HCT116 (cell line): Measurements from ENCODE around the gene PLCD1. TPM values are rescaled to one million over a fixed set of nuclear protein-coding genes. Genes with fewer than 3 reads are reported as not detected.

Source experiments
- ATAC-seq: fragments of 200-7000 bp; cut with Tn5 transposase; 2 replicates; pipeline ENCODE4 v1.9.1; 2020; ENCODE audit warnings: mild to moderate bottlenecking, moderate library complexity
- BruUV-seq: library from RNA; stranded (reverse); fragments of 400-500 nt; replicated peaks from 2 replicates; lab custom pipeline; 2021; lab: Mats Ljungman, UMichigan
- CTCF ChIA-PET: fragments of 300-600 bp; sonication (Branson Sonifier 250); formaldehyde crosslinking; loops from one replicate; lab custom pipeline; 2021; ENCODE audit warnings: antibody characterized with exemption; lab: Charles Lee
- POLR2A ChIA-PET: fragments of 300-600, 350-600 bp; sonication (Branson Sonifier 250); formaldehyde crosslinking; loops from one replicate; lab custom pipeline; 2021; ENCODE audit warnings: antibody characterized with exemption; lab: Charles Lee
- RAD21 ChIA-PET, 2 experiments: fragments of 300-600 bp; sonication (Branson Sonifier 250); formaldehyde crosslinking; loops; one replicate each; lab custom pipeline; 2023; ENCODE audit warnings: low total read pairs in 2 of 2; ENCODE audit not compliant: uncharacterized antibody in 2 of 2, unreplicated experiment in 2 of 2, low non-redundant PET in 1 of 2; lab: Charles Lee
- DNase-seq: peaks from one replicate; pipeline ENCODE4 v3.0.0-alpha.2; 2010; ENCODE audit warnings: low read depth, low spot score
- H2AFZ ChIP-seq: fragments of 200-600 bp; shearing (Covaris generic), sonication (generic); 2 replicates; pipeline ENCODE4 v1.6.1; 2017; ENCODE audit warnings: low read depth, mixed run types, mixed read lengths, antibody characterized with exemption, low read length; ENCODE audit not compliant: poor library complexity, severe bottlenecking
- H3K27ac ChIP-seq: 2 replicates; pipeline ENCODE4 v1.5.1; 2012; ENCODE audit warnings: low read depth, low read length
- H3K27me3 ChIP-seq: fragments of 200-600 bp; sonication (generic); 2 replicates; pipeline ENCODE4 v1.6.1; 2016; ENCODE audit warnings: mixed run types, low read length, mixed read lengths; ENCODE audit not compliant: insufficient read depth
- H3K36me3 ChIP-seq, 2 experiments: fragments of 200-500 bp in 1 of 2; fragments of 200-600 bp in 1 of 2; sonication (Bioruptor generic) in 1 of 2; sonication (generic) in 1 of 2; 2 replicates each; pipeline versions ENCODE4 v1.5.1 to v1.6.1; 2014 to 2016; ENCODE audit warnings: low read length in 2 of 2, inconsistent platforms in 1 of 2, mixed read lengths in 1 of 2, mixed run types in 1 of 2; ENCODE audit not compliant: insufficient read depth in 2 of 2, control insufficient read depth in 1 of 2
- H3K4me1 ChIP-seq, 2 experiments: fragments of 200-600 bp in 1 of 2; sonication (generic) in 1 of 2; 2 replicates each; pipeline versions ENCODE4 v1.5.1 to v1.6.1; 2012 to 2017; ENCODE audit warnings: low read length in 2 of 2, inconsistent platforms in 1 of 2, mild to moderate bottlenecking in 1 of 2, mixed read lengths in 1 of 2, mixed run types in 1 of 2, moderate library complexity in 1 of 2; ENCODE audit not compliant: insufficient read depth in 2 of 2, control insufficient read depth in 1 of 2
- H3K4me2 ChIP-seq: fragments of 200-600 bp; sonication (generic); 2 replicates; pipeline ENCODE4 v1.6.1; 2017; ENCODE audit warnings: mixed run types, low read length, mixed read lengths
- H3K4me3 ChIP-seq, 2 experiments: fragments of 200-600 bp in 1 of 2; sonication (generic) in 1 of 2; replicated peaks in 1 of 2; 2 replicates each; pipeline ENCODE4 v1.5.1; 2011 to 2016; ENCODE audit warnings: low read length in 2 of 2, control low read depth in 1 of 2, low read depth in 1 of 2, mild to moderate bottlenecking in 1 of 2, mixed read lengths in 1 of 2, mixed run types in 1 of 2
- H3K79me2 ChIP-seq: fragments of 200-600 bp; sonication (generic); 2 replicates; pipeline ENCODE4 v1.6.1; 2017; ENCODE audit warnings: mild to moderate bottlenecking, mixed run types, low read length, moderate library complexity, mixed read lengths; ENCODE audit not compliant: insufficient read depth
- H3K9ac ChIP-seq: fragments of 200-600 bp; sonication (generic); 2 replicates; pipeline ENCODE4 v1.6.1; 2016; ENCODE audit warnings: low read length, mixed read lengths
- H3K9me2 ChIP-seq: fragments of 200-600 bp; sonication (generic), shearing (Covaris generic); 2 replicates; pipeline ENCODE4 v1.6.1; 2017; ENCODE audit warnings: mixed run types, mild to moderate bottlenecking, moderate library complexity; ENCODE audit not compliant: insufficient read depth
- H3K9me3 ChIP-seq, 2 experiments: fragments of 200-500 bp in 1 of 2; fragments of 200-600 bp in 1 of 2; sonication (Bioruptor generic) in 1 of 2; sonication (generic) in 1 of 2; 2 replicates each; pipeline ENCODE4 v1.6.1; 2014 to 2017; ENCODE audit warnings: low read length in 2 of 2, mixed read lengths in 2 of 2, inconsistent platforms in 1 of 2, low read depth in 1 of 2, mild to moderate bottlenecking in 1 of 2, mixed run types in 1 of 2, moderate library complexity in 1 of 2; ENCODE audit not compliant: control insufficient read depth in 1 of 2, insufficient read depth in 1 of 2
- H4K20me1 ChIP-seq: fragments of 200-600 bp; sonication (generic), shearing (Covaris generic); 2 replicates; pipeline ENCODE4 v1.6.1; 2017; ENCODE audit warnings: mixed run types, mild to moderate bottlenecking, moderate library complexity; ENCODE audit not compliant: insufficient read depth
- CBX3 ChIP-seq: IDR thresholded peaks from 2 replicates; pipeline ENCODE4 v1.6.1; 2012; ENCODE audit warnings: low read depth
- CEBPB ChIP-seq: IDR thresholded peaks from 2 replicates; pipeline ENCODE4 v1.6.1; 2012; ENCODE audit warnings: low read depth
- ELF1 ChIP-seq: IDR thresholded peaks from 2 replicates; pipeline ENCODE4 v1.6.1; 2012; ENCODE audit warnings: low read depth, borderline replicate concordance
- EZH2 ChIP-seq: fragments of 200-600 bp; sonication (generic); IDR thresholded peaks from 2 replicates; pipeline ENCODE4 v1.6.1; 2017; ENCODE audit warnings: antibody characterized with exemption, mixed run types
- EZH2phosphoT487 ChIP-seq: fragments of 200-600 bp; IDR thresholded peaks from 2 replicates; pipeline ENCODE4 v1.6.1; 2018; ENCODE audit warnings: antibody characterized with exemption, borderline replicate concordance
- FOSL1 ChIP-seq: IDR thresholded peaks from 2 replicates; pipeline ENCODE4 v1.6.1; 2012; ENCODE audit warnings: low read depth
- POLR2AphosphoS5 ChIP-seq: IDR thresholded peaks from 2 replicates; pipeline ENCODE4 v1.6.1; 2011; ENCODE audit warnings: mild to moderate bottlenecking, low read depth, low read length, moderate library complexity
- RAD21 ChIP-seq: IDR thresholded peaks from 2 replicates; pipeline ENCODE4 v1.6.1; 2012; ENCODE audit warnings: low read depth, mild to moderate bottlenecking
- SIN3A ChIP-seq: IDR thresholded peaks from 2 replicates; pipeline ENCODE4 v1.6.1; 2012; ENCODE audit warnings: low read depth
- SP1 ChIP-seq: IDR thresholded peaks from 2 replicates; pipeline ENCODE4 v1.6.1; 2012; ENCODE audit warnings: low read depth
- SRF ChIP-seq: IDR thresholded peaks from 2 replicates; pipeline ENCODE4 v1.6.1; 2012; ENCODE audit warnings: low read depth
- TCF7L2 ChIP-seq: IDR thresholded peaks from 2 replicates; pipeline ENCODE4 v1.7.0; 2011; ENCODE audit warnings: borderline replicate concordance, inconsistent platforms; ENCODE audit not compliant: insufficient read depth, insufficient read length; ENCODE audit errors: extremely low read depth
- YY1 ChIP-seq: IDR thresholded peaks from 2 replicates; pipeline ENCODE4 v1.6.1; 2011; ENCODE audit warnings: low read length, low read depth, moderate library complexity, mild to moderate bottlenecking; ENCODE audit not compliant: insufficient replicate concordance; ENCODE audit errors: extremely low read depth
- ZFX ChIP-seq: fragments of 450-650 bp; IDR thresholded peaks from 2 replicates; pipeline ENCODE4 v1.6.1; 2017
- ZNF274 ChIP-seq: fragments of 200-500 bp; sonication (Bioruptor generic); IDR thresholded peaks from 2 replicates; pipeline ENCODE4 v1.6.1; 2014; ENCODE audit warnings: mild to moderate bottlenecking, low read depth, low read length, inconsistent platforms
- intact Hi-C: fragments of 100-400 bp; cut with micrococcal nuclease; formaldehyde crosslinking; loops from 2 replicates; pipeline ENCODE4 v1.10.0; 2022
- total RNA-seq: library from RNA; stranded (reverse); gene quantifications from one replicate; pipeline ENCODE4 v1.2.1, GENCODE V29; 2021; ENCODE audit not compliant: unreplicated experiment
- TF ChIP-seq, protein P1 (sequence below), 3 experiments: fragments of 200-600 bp in 1 of 3; sonication (generic) in 1 of 3; IDR thresholded peaks in 2 of 3; conservative IDR thresholded peaks in 1 of 3; 2 replicates each; pipeline ENCODE4 v1.5.1; 2012 to 2017; ENCODE audit warnings: low read depth in 2 of 3, low read length in 2 of 3, antibody characterized with exemption in 1 of 3, borderline replicate concordance in 1 of 3, control low read depth in 1 of 3, mild to moderate bottlenecking in 1 of 3, mixed read lengths in 1 of 3, mixed run types in 1 of 3, moderate library complexity in 1 of 3; ENCODE audit not compliant: insufficient read depth in 1 of 3
- TF ChIP-seq, protein P2 (sequence below): IDR thresholded peaks from 2 replicates; pipeline ENCODE4 v1.6.1; 2012
- TF ChIP-seq, protein P3 (sequence below): IDR thresholded peaks from 2 replicates; pipeline ENCODE4 v1.6.1; 2012

Gene PLCD1
- total RNA-seq, 1 experiment from 2014 or later = 15.9 TPM

- TF ChIP-seq, protein P1, sequence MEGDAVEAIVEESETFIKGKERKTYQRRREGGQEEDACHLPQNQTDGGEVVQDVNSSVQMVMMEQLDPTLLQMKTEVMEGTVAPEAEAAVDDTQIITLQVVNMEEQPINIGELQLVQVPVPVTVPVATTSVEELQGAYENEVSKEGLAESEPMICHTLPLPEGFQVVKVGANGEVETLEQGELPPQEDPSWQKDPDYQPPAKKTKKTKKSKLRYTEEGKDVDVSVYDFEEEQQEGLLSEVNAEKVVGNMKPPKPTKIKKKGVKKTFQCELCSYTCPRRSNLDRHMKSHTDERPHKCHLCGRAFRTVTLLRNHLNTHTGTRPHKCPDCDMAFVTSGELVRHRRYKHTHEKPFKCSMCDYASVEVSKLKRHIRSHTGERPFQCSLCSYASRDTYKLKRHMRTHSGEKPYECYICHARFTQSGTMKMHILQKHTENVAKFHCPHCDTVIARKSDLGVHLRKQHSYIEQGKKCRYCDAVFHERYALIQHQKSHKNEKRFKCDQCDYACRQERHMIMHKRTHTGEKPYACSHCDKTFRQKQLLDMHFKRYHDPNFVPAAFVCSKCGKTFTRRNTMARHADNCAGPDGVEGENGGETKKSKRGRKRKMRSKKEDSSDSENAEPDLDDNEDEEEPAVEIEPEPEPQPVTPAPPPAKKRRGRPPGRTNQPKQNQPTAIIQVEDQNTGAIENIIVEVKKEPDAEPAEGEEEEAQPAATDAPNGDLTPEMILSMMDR (IDR thresholded peaks at IDR 0.05 in 2 of 3, conservative IDR thresholded peaks at IDR 0.05 in 1 of 3; ENCODE audit: borderline replicate concordance in 1 of 3, insufficient read depth in 1 of 3, low read depth in 2 of 3, low read length in 2 of 3) = no peak
- TF ChIP-seq CBX3 (no peak), CEBPB (no peak)
Measured at GRCh38 chr3:37984051-37984450, 45.4 kb downstream of the PLCD1 start (continued).

DNA sequence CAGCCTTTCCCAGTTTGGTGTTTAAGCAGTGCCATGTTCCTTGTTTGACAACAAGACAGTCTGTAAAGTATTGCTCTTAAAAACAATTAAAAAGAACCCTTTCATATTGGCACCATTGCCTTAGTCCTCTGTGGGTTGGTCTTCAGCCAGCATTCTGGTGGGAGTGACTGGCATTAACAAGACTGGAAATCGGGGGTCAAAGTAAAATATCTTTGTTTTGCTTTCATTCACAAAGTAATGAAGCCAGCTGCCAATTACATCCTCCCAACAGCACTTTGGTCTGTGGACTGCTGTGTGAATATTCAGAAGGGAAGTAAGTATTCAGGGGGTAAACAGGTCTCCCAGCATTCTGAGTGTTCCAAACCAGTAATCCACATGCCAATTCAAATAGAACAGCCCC lies 47.1 kb downstream of the PLCD1 start:
- TF ChIP-seq ZNF274 (no peak), SIN3A (no peak), EZH2 (no peak), YY1 (no peak), ELF1 (no peak), TCF7L2 (no peak), FOSL1 (no peak), SP1 (no peak), SRF (no peak), POLR2AphosphoS5 (no peak), EZH2phosphoT487 (no peak), CEBPB (no peak), RAD21 (no peak), ZFX (no peak)
- TF ChIP-seq, protein P1 (IDR thresholded peaks at IDR 0.05 in 2 of 3, conservative IDR thresholded peaks at IDR 0.05 in 1 of 3; ENCODE audit: borderline replicate concordance in 1 of 3, insufficient read depth in 1 of 3, low read depth in 2 of 3, low read length in 2 of 3) = no peak
- TF ChIP-seq, protein P2, sequence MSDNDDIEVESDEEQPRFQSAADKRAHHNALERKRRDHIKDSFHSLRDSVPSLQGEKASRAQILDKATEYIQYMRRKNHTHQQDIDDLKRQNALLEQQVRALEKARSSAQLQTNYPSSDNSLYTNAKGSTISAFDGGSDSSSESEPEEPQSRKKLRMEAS = no peak
- TF ChIP-seq, protein P3, sequence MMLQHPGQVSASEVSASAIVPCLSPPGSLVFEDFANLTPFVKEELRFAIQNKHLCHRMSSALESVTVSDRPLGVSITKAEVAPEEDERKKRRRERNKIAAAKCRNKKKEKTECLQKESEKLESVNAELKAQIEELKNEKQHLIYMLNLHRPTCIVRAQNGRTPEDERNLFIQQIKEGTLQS = no peak

More for the DNA sequence above, 47.1 kb downstream of the PLCD1 start:
- no peak overlapping the region for H3K4me2 ChIP-seq
- H3K4me3 ChIP-seq = no peak overlapping the region
- BruUV-seq = no TSS peak
- peaks cover 7 to 11% of the 10 kb centered on the region in 2 experiments; a peak in 2 of 4 replicates for H3K4me1 ChIP-seq
- ATAC-seq (no peak), DNase-seq (no peak)
- intact Hi-C loops = loop anchor here (5.0 kb wide), 1 partner anchor 680 kb away; no protein-coding TSS in a partner anchor
- H3K9me3 ChIP-seq = no peaks in the 10 kb centered on the region
- ChIA-PET RAD21 (no interaction called here), POLR2A (no interaction called here), CTCF (no interaction called here)
- H3K9ac ChIP-seq = no peak overlapping the region
- no peaks in the 10 kb centered on the region for H4K20me1 ChIP-seq
- H3K27me3 ChIP-seq = no peaks in the 10 kb centered on the region
- H3K9me2 ChIP-seq = no peaks in the 10 kb centered on the region
- no peaks in the 10 kb centered on the region for H3K36me3 ChIP-seq
- H3K79me2 ChIP-seq = no peaks in the 10 kb centered on the region
- no peak overlapping the region for H2AFZ ChIP-seq
- no peak overlapping the region for H3K27ac ChIP-seq
